ENCODE results near the gene APMAP. TPM values are rescaled to one million over a fixed set of nuclear protein-coding genes. Genes with fewer than 3 reads are reported as not detected.
A peak's percentile ranks its signal among the peaks of the same experiment; 100 is the strongest.
"Not testable (repeated sequence)": the region's sequence is repeated elsewhere in the genome, so short reads cannot be mapped to it uniquely, and the experiment has no call there.

Gene APMAP
- total and polyA plus RNA-seq, 4 donors, result 40.8 to 87.0 (median 62.9) TPM

- H3K9ac ChIP-seq (ENCODE audit: insufficient read depth in 1 of 2, low read length in 2 of 2); H3K9me3 ChIP-seq (ENCODE audit: control insufficient read depth in 4 of 4, insufficient read depth in 3 of 4, low read length in 3 of 4); DNase-seq; ATAC-seq (ENCODE audit: insufficient read depth, low FRiP score); H3K4me3 ChIP-seq; H3K27ac ChIP-seq (ENCODE audit: low read depth in 1 of 2, low read length in 1 of 2); H3K36me3 ChIP-seq (ENCODE audit: control insufficient read depth in 4 of 4, insufficient read depth in 4 of 4, low read length in 4 of 4); H3K27me3 ChIP-seq (ENCODE audit: control insufficient read depth in 3 of 3, insufficient read depth in 3 of 3, low read length in 2 of 3): not testable (repeated sequence)
- 91 to 92% methylated on average over 15 of the region's 15 CpGs for WGBS, 2 donors
- H3K4me1 ChIP-seq (ENCODE audit: control insufficient read depth in 5 of 5, insufficient read depth in 5 of 5, low read length in 5 of 5), result peaks cover 0 to 12% (median 0%) of the 10 kb centered on the region in 5 donors
These were observed 72.9 kb downstream of the APMAP start for GRCh38 chr20:24919665-24920064.

GRCh38 chr20:24918579-24919566, 73.7 kb downstream of the APMAP start:
- peaks cover 0 to 2% (median 0%) of the 10 kb centered on the region in 4 donors for H3K9me3 ChIP-seq (ENCODE audit: control insufficient read depth in 4 of 4, insufficient read depth in 3 of 4, low read length in 3 of 4)
- no peaks in the 10 kb centered on the region for H3K36me3 ChIP-seq (ENCODE audit: control insufficient read depth in 4 of 4, insufficient read depth in 4 of 4, low read length in 4 of 4)
- ATAC-seq (ENCODE audit: insufficient read depth, low FRiP score) (no peak), DNase-seq (peak in 2 of 3 donors; percentile 6 to 13)
- H3K4me1 ChIP-seq (ENCODE audit: control insufficient read depth in 5 of 5, insufficient read depth in 5 of 5, low read length in 5 of 5), result peaks cover 0 to 12% (median 0%) of the 10 kb centered on the region in 5 donors
- TF ChIP-seq CTCF (IDR thresholded peaks at IDR 0.05; ENCODE audit: control extremely low read depth, extremely low read depth), result no peak
- no peak overlapping the region for H3K4me3 ChIP-seq
- 54 to 55% methylated on average over 17 of the region's 17 CpGs for WGBS, 2 donors
- H3K27ac ChIP-seq (ENCODE audit: low read depth in 1 of 2, low read length in 1 of 2), result no peak overlapping the region
- no peaks in the 10 kb centered on the region for H3K27me3 ChIP-seq (ENCODE audit: control insufficient read depth in 3 of 3, insufficient read depth in 3 of 3, low read length in 2 of 3)
- no peak overlapping the region for H3K9ac ChIP-seq (ENCODE audit: insufficient read depth in 1 of 2, low read length in 2 of 2)

- peak; percentile 95 for ATAC-seq (ENCODE audit: insufficient read depth, low FRiP score)
- 25 to 32% methylated on average over 34 of the region's 34 CpGs for WGBS, 2 donors
- TF ChIP-seq CTCF (IDR thresholded peaks at IDR 0.05; ENCODE audit: control extremely low read depth, extremely low read depth), result peak; percentile 80
- H3K27ac ChIP-seq (ENCODE audit: low read depth in 1 of 2, low read length in 1 of 2), result no peak overlapping the region
- peaks cover 0 to 2% (median 0%) of the 10 kb centered on the region in 4 donors for H3K9me3 ChIP-seq (ENCODE audit: control insufficient read depth in 4 of 4, insufficient read depth in 3 of 4, low read length in 3 of 4)
- no peaks in the 10 kb centered on the region for H3K36me3 ChIP-seq (ENCODE audit: control insufficient read depth in 4 of 4, insufficient read depth in 4 of 4, low read length in 4 of 4)
- H3K4me3 ChIP-seq, result no peak overlapping the region
- no peak overlapping the region for H3K9ac ChIP-seq (ENCODE audit: insufficient read depth in 1 of 2, low read length in 2 of 2)
- peak; percentile 87 to 93 (median 88) for DNase-seq
- H3K4me1 ChIP-seq (ENCODE audit: control insufficient read depth in 5 of 5, insufficient read depth in 5 of 5, low read length in 5 of 5), result peaks cover 0 to 12% (median 0%) of the 10 kb centered on the region in 5 donors
- no peaks in the 10 kb centered on the region for H3K27me3 ChIP-seq (ENCODE audit: control insufficient read depth in 3 of 3, insufficient read depth in 3 of 3, low read length in 2 of 3)
These were observed 74.6 kb downstream of the APMAP start for GRCh38 chr20:24917797-24918578.

GRCh38 chr20:24917056-24917455, 75.5 kb downstream of the APMAP start:
- H3K9ac ChIP-seq (ENCODE audit: insufficient read depth in 1 of 2, low read length in 2 of 2), result no peak overlapping the region
- no peak overlapping the region for H3K4me3 ChIP-seq
- ATAC-seq (ENCODE audit: insufficient read depth, low FRiP score) (no peak), DNase-seq (no peak)
- H3K27ac ChIP-seq (ENCODE audit: low read depth in 1 of 2, low read length in 1 of 2), result no peak overlapping the region
- 89 to 94% methylated on average over 7 of the region's 7 CpGs for WGBS, 2 donors
- peaks cover 0 to 2% (median 0%) of the 10 kb centered on the region in 4 donors for H3K9me3 ChIP-seq (ENCODE audit: control insufficient read depth in 4 of 4, insufficient read depth in 3 of 4, low read length in 3 of 4)
- TF ChIP-seq CTCF (IDR thresholded peaks at IDR 0.05; ENCODE audit: control extremely low read depth, extremely low read depth), result no peak
- no peaks in the 10 kb centered on the region for H3K27me3 ChIP-seq (ENCODE audit: control insufficient read depth in 3 of 3, insufficient read depth in 3 of 3, low read length in 2 of 3)
- H3K4me1 ChIP-seq (ENCODE audit: control insufficient read depth in 5 of 5, insufficient read depth in 5 of 5, low read length in 5 of 5), result peaks cover 0 to 12% (median 0%) of the 10 kb centered on the region in 5 donors
- no peaks in the 10 kb centered on the region for H3K36me3 ChIP-seq (ENCODE audit: control insufficient read depth in 4 of 4, insufficient read depth in 4 of 4, low read length in 4 of 4)

All from lung (tissue), 12 donors.